WTC11 (cell line): Measurements from ENCODE around the gene MTMR2.

ENCODE experiments used
- FOXJ3 ChIP-seq: sonication (generic); formaldehyde crosslinking; IDR thresholded peaks from 2 replicates; pipeline ENCODE4 v1.9.0; 2021; ENCODE audit warnings: missing genetic modification reagents, mild to moderate bottlenecking, borderline replicate concordance
- SP1 ChIP-seq: sonication (generic); formaldehyde crosslinking; conservative IDR thresholded peaks from 2 replicates; pipeline ENCODE4 v1.8.1; 2022; ENCODE audit warnings: missing genetic modification reagents
- TF ChIP-seq, protein P1 (sequence below): fragments of 200-600 bp; IDR thresholded peaks from 2 replicates; pipeline ENCODE4 v1.8.0; 2022; ENCODE audit warnings: antibody characterized with exemption
- TF ChIP-seq, protein P2 (sequence below): sonication (generic); formaldehyde crosslinking; IDR thresholded peaks from 2 replicates; pipeline ENCODE4 v1.8.1; 2022; ENCODE audit warnings: low read depth, mild to moderate bottlenecking, moderate library complexity, missing genetic modification reagents, borderline replicate concordance

DNA sequence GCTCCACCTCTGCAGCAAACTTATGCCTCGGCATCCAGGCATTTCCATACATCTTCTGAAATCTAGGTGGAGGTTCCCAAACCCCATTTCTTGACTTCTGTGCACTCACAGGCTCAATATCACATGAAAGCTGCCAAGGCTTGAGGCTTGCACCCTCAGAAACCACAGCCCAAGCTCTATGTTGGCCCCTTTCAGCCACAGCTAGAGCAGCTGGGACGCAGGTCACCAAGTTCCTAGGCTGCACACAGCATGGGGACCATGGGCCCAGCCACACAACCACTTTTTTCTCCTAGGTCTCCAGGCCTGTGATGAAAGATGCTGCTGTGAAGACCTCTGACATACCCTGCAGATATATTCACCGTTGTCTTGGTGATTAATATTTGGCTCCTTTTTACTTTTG is 24.7 kb upstream of the MTMR2 start:
- TF ChIP-seq, protein P1, sequence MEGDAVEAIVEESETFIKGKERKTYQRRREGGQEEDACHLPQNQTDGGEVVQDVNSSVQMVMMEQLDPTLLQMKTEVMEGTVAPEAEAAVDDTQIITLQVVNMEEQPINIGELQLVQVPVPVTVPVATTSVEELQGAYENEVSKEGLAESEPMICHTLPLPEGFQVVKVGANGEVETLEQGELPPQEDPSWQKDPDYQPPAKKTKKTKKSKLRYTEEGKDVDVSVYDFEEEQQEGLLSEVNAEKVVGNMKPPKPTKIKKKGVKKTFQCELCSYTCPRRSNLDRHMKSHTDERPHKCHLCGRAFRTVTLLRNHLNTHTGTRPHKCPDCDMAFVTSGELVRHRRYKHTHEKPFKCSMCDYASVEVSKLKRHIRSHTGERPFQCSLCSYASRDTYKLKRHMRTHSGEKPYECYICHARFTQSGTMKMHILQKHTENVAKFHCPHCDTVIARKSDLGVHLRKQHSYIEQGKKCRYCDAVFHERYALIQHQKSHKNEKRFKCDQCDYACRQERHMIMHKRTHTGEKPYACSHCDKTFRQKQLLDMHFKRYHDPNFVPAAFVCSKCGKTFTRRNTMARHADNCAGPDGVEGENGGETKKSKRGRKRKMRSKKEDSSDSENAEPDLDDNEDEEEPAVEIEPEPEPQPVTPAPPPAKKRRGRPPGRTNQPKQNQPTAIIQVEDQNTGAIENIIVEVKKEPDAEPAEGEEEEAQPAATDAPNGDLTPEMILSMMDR = no peak
- TF ChIP-seq, protein P2, sequence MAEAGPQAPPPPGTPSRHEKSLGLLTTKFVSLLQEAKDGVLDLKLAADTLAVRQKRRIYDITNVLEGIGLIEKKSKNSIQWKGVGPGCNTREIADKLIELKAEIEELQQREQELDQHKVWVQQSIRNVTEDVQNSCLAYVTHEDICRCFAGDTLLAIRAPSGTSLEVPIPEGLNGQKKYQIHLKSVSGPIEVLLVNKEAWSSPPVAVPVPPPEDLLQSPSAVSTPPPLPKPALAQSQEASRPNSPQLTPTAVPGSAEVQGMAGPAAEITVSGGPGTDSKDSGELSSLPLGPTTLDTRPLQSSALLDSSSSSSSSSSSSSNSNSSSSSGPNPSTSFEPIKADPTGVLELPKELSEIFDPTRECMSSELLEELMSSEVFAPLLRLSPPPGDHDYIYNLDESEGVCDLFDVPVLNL (CRISPR knock-in tag) = no peak
- TF ChIP-seq FOXJ3 (CRISPR knock-in tag) (no peak), SP1 (CRISPR knock-in tag) (no peak)
